Ramos (cell line): ENCODE data around the gene BCAR1.
"Not testable (repeated sequence)": the region's sequence is repeated elsewhere in the genome, so short reads cannot be mapped to it uniquely, and the experiment has no call there.

Experiments used
- in situ Hi-C: fragments of 300-500 bp; cut with MboI; formaldehyde crosslinking; loops from one replicate; pipeline ENCODE4 v1.14.3; 2022; ENCODE audit warnings: low sequenced_read_pairs; ENCODE audit not compliant: unreplicated experiment

BCAR1 gene, protein sequence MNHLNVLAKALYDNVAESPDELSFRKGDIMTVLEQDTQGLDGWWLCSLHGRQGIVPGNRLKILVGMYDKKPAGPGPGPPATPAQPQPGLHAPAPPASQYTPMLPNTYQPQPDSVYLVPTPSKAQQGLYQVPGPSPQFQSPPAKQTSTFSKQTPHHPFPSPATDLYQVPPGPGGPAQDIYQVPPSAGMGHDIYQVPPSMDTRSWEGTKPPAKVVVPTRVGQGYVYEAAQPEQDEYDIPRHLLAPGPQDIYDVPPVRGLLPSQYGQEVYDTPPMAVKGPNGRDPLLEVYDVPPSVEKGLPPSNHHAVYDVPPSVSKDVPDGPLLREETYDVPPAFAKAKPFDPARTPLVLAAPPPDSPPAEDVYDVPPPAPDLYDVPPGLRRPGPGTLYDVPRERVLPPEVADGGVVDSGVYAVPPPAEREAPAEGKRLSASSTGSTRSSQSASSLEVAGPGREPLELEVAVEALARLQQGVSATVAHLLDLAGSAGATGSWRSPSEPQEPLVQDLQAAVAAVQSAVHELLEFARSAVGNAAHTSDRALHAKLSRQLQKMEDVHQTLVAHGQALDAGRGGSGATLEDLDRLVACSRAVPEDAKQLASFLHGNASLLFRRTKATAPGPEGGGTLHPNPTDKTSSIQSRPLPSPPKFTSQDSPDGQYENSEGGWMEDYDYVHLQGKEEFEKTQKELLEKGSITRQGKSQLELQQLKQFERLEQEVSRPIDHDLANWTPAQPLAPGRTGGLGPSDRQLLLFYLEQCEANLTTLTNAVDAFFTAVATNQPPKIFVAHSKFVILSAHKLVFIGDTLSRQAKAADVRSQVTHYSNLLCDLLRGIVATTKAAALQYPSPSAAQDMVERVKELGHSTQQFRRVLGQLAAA

DNA sequence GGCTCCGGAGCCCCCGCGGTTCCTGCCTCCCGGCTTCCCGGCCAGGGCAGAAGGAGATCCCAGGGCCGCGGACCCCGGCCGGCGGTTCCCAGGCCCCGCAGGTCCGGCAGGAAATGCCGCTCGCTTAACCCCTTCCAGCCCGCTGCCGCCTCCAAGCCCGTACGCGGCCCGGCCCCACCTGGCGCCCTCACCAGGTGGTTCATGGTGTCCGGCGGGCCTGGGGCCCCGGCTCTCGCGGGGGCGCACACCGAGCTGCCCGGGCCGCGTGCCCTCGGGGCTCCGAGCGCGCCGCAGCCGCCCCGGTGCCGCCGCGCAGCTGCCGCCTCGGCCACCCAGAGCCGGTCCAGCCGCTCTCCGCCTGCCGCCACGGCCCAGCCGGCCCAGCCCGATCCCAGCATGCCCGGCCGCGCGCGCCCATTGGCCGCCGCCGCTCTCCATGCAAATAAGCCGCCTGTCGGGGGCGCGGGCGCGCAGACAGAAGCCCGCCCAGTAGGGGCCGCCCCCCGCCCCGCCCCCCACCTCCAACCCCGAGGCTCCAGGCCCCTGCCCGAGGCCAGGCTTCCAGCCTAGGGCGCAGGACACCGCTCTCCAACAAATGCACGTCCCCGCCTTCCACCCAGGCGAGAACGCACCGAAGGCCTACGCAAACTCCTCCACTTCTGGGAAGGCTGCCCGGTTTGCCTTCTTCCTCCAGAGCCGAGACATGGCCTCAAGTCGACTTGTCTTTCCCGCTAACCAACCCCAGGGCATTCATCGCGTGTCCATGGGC is at the start of gene BCAR1:
TSS of gene BCAR1 (minus strand) at position 345 of the 769 bp plus-strand sequence. CDS start at position 203, 142 bp downstream.
- in situ Hi-C loops: no loop called here

DNA sequence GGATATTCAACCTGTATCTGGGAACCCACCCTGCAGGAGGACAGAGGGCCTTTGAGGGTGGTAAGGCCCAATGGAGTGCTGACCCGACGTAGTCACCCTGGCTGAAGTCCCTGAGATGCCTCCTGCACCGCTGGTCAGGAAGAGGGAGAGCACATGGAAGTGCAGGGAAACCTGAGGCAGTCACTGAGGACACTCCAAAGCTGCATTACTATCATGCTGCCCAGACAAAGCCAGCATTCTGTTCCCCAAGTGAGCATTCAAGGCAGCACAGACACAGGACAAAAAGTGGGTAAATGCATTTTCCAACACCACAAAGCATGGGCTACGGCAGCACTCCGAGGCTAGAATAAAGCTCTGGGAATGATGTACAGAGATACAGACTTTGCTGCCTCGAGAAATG is 46.8 kb upstream of the BCAR1 start:
- in situ Hi-C loops: no loop called here

DNA sequence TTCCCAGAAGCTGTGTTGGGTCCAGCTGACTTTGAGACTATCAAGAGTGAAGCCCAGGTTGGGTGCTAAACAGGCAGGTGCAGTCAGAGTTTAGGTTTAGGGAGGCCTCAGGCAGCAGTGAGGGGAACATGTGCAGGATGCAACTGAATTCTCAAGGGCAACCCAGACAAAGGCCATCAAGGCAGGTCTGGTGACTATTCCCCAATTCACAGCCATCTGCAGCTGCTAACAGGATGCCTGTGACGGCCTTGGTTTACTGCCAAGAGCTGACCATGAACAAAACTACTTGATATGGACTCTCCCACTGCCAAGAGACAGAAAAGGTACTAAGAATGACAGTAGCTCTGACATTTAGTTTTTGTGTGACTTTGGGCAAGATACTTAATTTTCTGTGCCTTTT is 45.2 kb upstream of the BCAR1 start:
- in situ Hi-C loops: no loop called here

DNA sequence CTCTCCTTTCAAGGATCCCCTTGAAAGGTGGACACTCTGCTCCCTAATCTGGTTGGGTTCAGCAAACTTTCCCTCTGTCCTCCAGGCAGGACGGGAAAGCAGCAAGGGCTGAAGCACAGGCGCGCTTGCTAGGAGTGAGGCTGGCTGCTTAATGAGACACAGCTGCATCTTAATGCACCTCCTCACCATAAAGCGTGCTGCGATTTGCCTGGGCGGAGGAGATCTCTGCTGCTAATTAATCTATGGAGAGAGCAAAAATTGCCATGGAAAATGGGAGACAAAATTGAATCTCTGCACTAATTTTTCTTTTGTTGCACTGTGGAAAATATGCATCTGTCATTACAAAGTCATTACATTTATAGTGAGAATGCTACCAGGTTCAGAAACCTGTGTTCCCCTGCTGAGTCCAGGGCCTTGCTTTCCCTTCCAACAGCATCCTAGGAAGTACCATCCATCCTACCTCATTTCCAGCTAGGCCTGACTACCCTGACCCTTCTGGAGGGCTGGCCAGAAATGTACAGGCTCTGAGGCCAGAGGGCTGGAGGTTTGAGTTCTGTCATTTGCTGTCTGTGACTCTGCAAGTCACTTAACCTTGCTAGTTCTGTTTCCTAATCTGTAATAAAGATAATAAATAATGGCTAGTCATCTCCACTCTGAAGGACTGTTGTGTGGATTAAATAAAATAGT is 43.5 kb upstream of the BCAR1 start:
- in situ Hi-C loops: no loop called here

DNA sequence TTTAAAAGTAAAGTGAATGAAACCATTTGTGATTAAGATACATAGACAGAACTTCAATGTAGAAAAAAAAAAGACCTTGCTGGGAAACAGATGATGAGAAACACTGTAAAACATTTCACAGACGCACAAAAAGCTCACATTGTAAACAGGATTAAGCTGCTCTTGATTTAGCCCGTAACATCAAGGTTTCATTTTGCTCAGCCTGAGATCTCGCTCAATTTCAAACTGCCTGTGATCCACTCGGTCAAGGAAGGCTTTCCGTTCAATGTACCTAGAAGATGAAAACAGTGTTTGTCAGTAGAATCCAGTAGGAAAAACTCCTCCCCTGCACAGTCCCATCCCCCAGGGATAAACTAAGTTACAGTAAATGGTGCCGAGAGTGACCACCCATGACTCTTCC is 42.3 kb upstream of the BCAR1 start:
- in situ Hi-C loops: no loop called here

DNA sequence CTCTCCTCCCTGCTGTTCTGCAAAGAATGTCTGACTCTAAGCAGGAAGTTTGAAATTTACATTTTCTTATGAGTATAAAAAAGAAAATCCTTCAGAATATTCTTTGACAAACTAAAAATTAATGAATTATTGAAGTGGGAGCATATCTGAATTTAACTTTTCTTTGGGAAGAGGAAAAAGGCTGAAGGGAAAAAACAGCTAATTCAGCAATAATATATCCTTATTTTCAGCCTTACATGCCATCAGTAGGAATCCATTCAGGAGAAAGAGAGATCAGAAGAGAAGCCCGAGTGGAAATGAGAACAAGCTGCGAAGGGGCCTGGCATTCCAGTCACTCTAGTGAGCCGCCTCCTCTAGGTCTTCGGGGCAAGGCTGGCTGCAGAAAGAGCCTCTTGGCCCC is 41.7 kb upstream of the BCAR1 start:
- in situ Hi-C loops: no loop called here

DNA sequence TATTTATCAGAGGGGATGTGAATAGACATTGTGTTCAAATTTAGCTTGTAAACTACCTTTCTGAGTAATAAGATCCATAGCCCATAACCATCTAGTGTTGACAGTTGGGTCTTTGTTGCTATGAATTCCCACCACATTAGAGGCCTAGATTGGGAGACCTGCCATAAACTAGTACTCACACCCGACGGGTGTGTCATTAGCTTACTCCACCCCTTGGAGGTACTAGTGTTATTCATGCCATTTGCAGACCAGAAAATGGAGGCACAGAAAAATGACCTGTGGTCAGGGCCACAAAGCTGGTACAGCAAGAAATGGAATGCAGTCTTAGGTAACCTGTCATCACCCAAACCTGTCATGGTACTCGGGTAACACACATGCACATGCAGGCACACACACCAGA is 41.3 kb upstream of the BCAR1 start:
- in situ Hi-C loops: no loop called here

DNA sequence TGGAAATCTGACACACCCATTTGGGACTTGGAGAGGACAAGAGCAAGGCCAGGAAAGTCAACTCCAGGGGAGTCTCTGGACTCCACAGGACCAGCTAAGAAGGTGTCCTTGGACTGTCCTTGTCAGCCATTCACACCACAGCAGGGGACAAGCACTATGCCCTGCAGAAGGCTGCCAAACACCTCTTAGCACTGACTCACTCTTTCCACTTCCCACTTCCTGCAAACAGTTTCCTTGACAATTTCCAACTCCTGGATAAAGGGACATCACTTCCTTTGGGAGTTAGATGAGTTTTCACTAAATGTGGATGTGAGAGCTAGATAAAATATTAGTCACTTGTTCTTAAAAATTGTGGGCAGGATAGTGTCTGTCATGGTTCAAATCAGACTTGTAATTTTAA is 37.8 kb upstream of the BCAR1 start:
- in situ Hi-C loops: no loop called here

DNA sequence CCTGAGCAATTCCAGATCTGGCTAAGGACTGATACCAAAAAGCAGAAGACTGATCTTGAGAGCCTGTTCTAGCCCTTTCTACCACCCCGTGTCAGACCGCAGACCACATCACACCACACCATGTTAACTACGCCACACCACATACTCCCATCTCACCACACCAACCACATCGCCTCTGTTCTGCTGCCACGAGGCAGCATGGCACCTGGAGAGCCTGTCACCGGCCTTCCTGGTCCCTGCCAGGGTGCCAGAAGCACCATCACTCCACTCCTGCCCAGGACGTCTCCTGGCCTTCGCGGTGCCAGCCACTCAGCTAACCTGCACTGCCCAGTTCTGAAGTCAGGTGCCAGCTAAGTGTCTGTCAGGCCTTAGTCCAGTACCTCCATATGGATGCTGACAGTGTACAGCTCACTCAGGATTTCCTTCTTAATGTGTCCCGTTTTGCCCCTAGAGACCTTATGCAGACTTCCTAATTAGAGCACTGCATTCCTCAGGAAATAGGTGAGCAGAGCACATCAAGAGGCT is 37.2 kb upstream of the BCAR1 start:
- in situ Hi-C loops: no loop called here

DNA sequence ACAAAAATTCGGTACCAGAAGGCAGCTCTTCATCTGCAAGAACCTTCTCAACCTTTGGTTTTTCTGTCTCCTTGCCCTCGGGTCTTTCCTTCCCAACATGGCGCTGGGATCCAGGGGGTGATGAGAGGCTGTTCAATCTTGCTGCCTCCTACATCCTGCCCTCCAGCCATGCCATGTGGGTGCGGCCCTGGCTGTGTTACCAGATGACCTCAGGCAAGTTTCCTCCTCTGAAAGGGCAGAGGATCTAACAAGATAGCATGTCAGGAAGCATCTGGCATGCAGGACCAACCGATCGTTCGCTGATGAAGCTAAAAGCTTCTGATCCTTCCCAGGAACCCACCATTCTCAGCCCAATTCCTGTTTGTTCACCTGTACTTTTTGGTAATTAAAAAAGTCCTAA is 36.8 kb upstream of the BCAR1 start:
- in situ Hi-C loops: no loop called here

DNA sequence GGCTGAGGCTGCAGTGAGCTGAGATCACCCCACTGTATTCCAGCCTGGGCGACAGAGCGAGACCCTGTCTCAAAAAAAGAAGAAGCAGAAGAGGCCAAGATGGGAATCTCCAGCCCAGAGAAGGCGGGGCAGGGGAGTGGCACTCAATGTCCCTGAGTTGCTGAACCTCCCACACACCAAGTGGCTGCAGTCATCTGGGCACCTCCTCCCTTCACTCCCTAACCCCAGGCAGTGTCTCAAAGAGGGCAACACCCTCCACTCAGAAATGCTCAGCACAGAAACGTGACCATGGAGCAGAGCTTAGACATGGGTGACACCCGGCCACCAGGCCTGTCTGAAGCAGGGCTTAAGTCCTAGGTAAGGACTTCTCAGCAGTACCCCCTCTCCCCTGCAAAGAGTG is 36.3 kb upstream of the BCAR1 start:
- in situ Hi-C loops: no loop called here

DNA sequence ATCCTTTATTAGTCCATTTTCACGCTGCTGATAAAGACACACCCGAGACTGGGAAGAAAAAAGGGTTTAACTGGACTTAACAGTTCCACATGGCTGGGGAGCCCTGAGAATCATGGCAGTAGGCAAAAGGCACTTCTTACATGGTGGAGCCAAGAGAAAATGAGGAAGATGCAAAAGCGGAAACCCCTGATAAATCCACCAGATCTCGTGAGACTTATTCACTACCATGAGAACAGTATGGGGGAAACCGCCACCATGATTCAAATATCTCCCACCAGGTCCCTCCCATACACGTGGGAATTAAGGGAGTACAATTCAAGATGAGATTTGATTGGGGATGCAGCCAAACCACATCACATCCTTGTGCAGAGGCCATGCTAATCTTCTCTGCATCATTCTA is 35.0 kb upstream of the BCAR1 start:
- in situ Hi-C loops: no loop called here

DNA sequence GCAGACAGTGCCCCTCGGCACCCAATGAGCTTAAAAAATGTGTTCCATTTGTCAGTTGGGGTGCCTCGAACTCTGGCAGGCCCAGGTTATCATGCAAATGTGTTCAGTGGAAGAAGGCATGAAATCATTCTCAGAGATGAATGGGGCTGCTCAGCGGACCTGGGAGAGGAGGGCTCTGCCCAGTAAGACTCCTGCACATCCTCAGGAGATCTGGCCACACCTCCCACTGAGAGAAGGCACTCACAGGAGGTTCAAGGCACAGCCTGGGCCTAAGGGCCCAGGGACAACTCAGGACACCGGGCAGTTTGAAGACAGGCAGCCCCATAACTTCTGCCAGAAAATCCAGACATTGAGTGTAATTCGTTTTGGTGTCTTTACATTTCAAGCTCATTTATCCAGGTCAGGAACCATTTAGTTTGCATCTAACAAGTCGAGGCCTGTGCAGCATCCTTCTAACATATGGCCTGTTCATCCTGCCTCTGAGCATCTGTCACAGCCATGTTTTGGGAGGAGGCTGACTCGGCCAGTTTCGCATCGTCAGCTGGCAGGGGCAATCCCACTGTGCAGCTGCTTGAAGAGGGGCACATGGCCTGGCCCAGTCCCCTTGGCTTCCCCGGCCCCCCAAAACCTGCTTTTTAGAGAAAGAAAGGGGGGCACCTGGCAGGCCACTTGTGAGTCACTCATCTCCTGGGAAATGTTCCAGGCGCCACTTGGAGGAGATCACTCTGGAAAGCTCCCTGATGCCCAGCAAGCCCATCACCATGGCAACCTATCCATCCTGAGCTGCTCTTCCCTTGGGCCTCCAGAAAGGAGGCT is 31.2 kb upstream of the BCAR1 start:
- in situ Hi-C loops: no loop called here

DNA sequence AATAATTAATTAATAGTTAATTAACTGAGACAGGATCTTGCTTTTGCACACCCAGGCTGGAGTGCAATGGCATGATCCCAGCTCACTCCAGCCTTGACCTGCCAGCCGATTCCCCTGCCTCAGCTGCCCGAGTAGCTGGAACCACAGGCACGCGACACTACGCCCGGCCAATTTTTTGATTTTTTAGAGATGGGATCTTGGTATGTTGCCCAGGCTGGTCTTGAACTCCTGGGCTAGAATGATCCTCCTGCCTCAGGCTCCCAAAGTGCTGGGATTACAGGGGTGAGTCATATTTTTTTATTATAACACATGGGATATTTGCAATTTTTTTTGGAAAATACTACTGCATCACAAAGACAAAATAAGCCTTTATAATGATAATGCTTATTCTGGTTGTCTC is 30.4 kb upstream of the BCAR1 start:
- in situ Hi-C loops: no loop called here

DNA sequence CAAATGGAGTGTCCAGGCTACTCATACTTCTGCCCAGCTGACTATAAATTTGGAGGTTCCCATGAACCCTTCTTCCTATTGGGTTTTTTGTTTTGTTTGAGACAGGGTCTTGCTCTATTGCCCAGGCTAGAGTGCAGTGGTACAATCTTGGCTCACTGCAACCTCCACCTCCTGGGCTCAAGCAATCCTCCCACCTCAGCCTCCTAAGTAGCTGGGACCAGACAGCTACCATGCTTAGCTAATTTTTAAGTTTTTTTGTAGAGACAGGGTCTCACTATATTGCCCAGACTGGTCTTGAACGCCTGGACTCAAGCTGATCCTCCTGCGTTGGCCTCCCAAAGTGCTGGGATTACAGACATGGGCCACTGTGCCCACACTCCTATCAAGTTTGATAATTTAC is 29.6 kb upstream of the BCAR1 start:
- in situ Hi-C loops: not testable (repeated sequence)

DNA sequence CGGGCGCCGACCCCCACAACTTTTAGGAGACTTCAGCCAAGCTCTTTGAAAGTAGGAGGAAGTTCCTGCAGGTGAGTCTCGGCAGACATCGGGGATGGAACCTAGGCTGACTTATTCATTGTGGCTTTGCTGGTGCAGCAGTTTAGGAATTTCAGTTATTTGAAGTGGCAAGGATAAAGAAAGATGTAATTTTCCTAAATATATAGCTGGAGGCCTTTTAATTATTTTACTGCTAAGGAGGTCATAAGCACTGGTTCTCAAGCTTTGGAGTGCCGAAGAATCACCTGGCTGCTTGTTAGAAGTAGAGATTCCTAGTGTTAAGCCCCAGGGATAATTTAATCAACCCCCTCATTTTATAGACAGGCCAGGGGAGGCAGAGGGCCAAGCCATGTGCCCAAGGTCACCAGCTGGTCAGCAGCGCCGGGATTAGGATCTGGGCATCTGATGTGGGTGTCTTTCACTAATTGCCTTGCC is 28.9 kb upstream of the BCAR1 start:
- in situ Hi-C loops: no loop called here

DNA sequence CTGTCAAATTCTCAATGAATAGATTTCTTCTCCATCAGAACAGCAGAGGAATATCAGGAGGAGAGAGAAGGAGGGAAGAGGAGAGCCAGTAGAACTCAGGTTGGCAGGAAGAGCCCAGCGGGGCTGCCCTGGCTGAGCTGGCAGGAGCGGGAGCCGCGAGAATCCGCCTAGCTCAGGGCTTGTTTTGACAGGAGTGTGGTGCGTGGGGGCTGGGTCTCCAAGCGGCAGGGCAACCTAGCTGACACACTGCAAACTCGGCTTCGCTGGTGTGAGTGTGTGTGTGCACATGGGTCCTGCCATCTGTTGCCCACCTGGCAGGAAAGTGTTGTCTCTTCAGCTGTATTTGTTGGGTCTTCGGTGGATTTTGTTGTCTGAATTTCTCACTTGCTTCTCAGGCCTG is 27.9 kb upstream of the BCAR1 start:
- in situ Hi-C loops: no loop called here

DNA sequence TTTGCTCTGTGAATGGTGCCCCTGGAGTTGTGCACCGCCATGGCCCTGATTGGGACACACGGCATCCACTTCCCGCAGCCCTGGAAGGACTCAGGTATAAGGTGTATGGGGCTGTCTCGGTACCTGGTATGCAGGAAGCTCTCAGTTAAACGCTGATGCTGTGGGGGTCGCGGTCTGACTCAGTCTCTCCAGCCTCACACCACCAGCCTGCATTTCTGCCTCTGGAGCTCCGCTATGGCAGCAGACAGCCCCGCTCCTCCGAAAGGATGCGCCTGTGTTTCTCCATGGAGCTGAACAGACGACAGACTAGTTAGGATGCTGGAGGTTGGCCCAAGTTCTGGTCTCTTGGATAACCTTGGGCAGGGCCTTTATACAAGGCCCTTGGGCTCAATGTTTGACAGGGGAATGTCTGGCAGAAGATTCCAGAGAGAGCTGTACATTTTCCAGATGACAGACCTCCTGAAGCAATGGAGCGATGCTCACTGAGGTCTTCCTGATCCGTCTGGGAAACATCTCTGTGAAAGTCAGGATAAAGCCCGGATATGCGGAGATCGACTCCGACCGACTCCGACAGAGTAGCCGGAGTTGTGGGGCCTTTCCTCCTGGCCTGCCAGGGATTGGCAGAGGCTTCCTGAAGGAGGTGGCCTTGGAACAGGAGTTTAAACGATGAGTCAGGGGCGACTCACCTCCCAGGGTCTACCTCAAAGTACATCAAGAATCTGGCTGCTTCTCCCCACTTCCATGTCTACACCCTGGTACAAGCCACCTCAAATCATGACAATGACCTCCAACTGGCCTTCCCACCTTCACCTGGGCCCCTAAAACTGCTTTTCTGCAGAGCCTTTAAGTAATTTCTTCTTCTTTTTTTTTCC is 21.9 kb upstream of the BCAR1 start:
- in situ Hi-C loops: no loop called here
